GM12865 (cell line): ENCODE results near the gene ZNF248.

ENCODE experiments used
- DNase-seq: peaks from one replicate; pipeline ENCODE4 v3.0.0; 2010; ENCODE audit warnings: low read depth
- H3K4me3 ChIP-seq: 2 replicates; pipeline ENCODE4 v1.5.1; 2011; ENCODE audit warnings: mild to moderate bottlenecking, low read depth, low read length, control low read depth
- TF ChIP-seq, protein P1 (sequence below): IDR thresholded peaks from 2 replicates; pipeline ENCODE4 v1.5.1; 2011; ENCODE audit warnings: low read length, control low read depth, low read depth, inconsistent platforms; ENCODE audit not compliant: insufficient read depth; ENCODE audit errors: missing control alignments

ZNF248 gene

GRCh38 chr10:37803269-37803668 lies 54.1 kb downstream of the ZNF248 start:
- H3K4me3 ChIP-seq = no peak overlapping the region
- DNase-seq = no peak
- TF ChIP-seq, protein P1, sequence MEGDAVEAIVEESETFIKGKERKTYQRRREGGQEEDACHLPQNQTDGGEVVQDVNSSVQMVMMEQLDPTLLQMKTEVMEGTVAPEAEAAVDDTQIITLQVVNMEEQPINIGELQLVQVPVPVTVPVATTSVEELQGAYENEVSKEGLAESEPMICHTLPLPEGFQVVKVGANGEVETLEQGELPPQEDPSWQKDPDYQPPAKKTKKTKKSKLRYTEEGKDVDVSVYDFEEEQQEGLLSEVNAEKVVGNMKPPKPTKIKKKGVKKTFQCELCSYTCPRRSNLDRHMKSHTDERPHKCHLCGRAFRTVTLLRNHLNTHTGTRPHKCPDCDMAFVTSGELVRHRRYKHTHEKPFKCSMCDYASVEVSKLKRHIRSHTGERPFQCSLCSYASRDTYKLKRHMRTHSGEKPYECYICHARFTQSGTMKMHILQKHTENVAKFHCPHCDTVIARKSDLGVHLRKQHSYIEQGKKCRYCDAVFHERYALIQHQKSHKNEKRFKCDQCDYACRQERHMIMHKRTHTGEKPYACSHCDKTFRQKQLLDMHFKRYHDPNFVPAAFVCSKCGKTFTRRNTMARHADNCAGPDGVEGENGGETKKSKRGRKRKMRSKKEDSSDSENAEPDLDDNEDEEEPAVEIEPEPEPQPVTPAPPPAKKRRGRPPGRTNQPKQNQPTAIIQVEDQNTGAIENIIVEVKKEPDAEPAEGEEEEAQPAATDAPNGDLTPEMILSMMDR = no peak

DNA sequence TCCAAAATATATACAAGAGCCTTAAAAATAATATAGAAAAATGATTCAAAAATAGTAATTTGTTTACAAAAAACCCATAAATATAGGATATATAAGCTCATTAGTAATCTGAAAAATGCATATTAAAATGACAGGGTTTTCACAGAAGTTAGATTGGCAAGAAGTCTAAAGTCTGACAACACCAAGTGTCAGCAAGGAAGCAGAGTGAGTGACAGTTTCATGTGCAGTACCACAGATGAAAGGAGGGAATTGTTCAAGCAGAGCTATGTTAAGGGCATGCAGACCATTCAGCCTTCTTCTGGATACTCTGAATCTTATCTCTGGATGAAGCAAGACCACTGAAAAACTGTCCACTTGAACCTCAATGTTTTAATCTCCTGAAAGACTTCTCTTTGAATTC lies 55.9 kb downstream of the ZNF248 start:
- no peak overlapping the region for H3K4me3 ChIP-seq
- no peak for DNase-seq
- TF ChIP-seq, protein P1 = no peak

GRCh38 chr10:37794305-37794976 lies 63.0 kb downstream of the ZNF248 start:
- TF ChIP-seq, protein P1 = no peak
- no peak for DNase-seq

DNA sequence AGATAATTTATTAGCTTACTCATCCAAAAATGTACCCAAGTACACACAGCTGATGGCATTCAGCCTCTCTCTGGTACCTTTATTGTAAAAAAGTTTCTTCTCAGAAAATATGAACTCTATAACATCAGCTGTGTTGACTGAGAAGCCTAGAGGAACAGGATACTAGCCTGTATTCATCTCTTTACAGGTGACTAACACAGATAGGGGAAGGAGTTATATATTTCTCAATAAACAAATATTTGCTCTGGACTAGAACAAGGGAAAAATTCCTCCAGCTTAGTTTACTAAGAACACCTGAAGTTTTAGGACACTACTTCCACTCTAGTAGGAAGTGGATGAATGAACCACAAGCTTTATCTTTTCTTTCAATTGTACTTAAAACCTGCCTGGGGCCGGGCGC lies 67.8 kb downstream of the ZNF248 start:
- TF ChIP-seq, protein P1 = no peak
- no peak for DNase-seq
- no peak overlapping the region for H3K4me3 ChIP-seq

More at GRCh38 chr10:37794305-37794976, 63.0 kb downstream of the ZNF248 start:
- no peak overlapping the region for H3K4me3 ChIP-seq

DNA sequence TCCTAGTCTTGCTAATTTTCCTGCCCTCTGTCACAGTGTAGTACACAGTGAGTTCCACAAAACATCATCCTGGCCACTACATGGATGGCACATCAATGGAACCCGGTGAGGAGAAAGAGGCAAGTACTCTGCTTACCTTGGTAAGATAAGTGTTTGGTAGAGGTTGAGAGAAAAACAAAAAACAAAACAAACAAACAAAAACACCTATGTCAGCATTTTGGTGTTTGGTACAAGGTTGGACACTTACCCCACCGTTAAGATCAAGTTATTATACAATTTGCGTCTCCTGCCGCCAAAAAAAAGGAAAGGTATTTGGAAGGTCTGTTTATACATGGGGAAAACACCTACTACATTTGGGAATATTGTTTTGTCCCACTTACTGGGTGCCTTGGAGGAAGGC lies 72.7 kb downstream of the ZNF248 start:
- DNase-seq = no peak
- no peak overlapping the region for H3K4me3 ChIP-seq
- TF ChIP-seq, protein P1 = no peak

GRCh38 chr10:37780536-37780935 lies 76.9 kb downstream of the ZNF248 start:
- TF ChIP-seq, protein P1 = no peak
- no peak for DNase-seq
- H3K4me3 ChIP-seq = no peak overlapping the region

DNA sequence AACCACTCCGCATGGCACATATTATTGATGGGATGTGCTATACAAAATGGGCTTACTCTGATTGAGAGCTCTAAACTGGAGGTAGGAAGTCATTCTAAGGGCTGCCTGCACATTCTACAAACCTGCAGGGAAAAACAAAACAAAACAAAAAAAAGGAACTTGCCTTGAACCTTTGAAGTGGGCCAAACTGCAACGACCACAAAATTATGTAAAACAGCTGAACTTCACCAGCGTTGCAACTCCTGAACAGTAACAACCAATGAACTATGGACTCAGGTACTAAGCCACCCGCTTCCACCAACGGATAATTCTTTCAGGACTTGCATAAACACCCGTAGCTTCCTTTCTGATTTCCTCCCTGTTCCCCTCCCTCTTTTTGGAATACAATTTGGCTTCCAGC lies 80.4 kb downstream of the ZNF248 start:
- DNase-seq = no peak
- H3K4me3 ChIP-seq = no peak overlapping the region
- TF ChIP-seq, protein P1 = no peak
